A673 (cell line): ENCODE results near the gene STRN. TPM values are rescaled to one million over a fixed set of nuclear protein-coding genes. Genes with fewer than 3 reads are reported as not detected.

Source experiments
- BruUV-seq: library from RNA; stranded (reverse); fragments of 400-500 nt; replicated peaks from 2 replicates; lab custom pipeline; 2021; lab: Mats Ljungman, UMichigan
- CTCF ChIA-PET: fragments of 300-600 bp; sonication (Branson Sonifier 250); formaldehyde crosslinking; loops from one replicate; lab custom pipeline; 2022; ENCODE audit warnings: antibody characterized with exemption; lab: Charles Lee
- POLR2A ChIA-PET: fragments of 300-600 bp; sonication (Branson Sonifier 250); formaldehyde crosslinking; loops from one replicate; lab custom pipeline; 2022; ENCODE audit warnings: antibody characterized with exemption; ENCODE audit not compliant: low non-redundant PET; lab: Charles Lee
- DNase-seq: peaks from one replicate; pipeline ENCODE4 v3.0.0-alpha.2; 2015; ENCODE audit warnings: low spot score
- H3K27ac ChIP-seq: fragments of 200-600 bp; sonication (generic); 2 replicates; pipeline ENCODE4 v1.5.1; 2016; ENCODE audit warnings: mixed run types, low read depth, mild to moderate bottlenecking, mixed read lengths, antibody characterized with exemption, low read length; ENCODE audit not compliant: poor library complexity, severe bottlenecking
- H3K27me3 ChIP-seq: fragments of 200-600 bp; sonication (generic); replicated peaks from 2 replicates; pipeline ENCODE4 v1.6.1; 2017; ENCODE audit warnings: mixed run types, low read depth, mild to moderate bottlenecking, mixed read lengths, antibody characterized with exemption, low read length; ENCODE audit not compliant: insufficient read depth, poor library complexity
- H3K36me3 ChIP-seq: fragments of 200-600 bp; sonication (generic); 2 replicates; pipeline ENCODE4 v1.6.1; 2016; ENCODE audit warnings: mixed run types, mild to moderate bottlenecking, mixed read lengths, antibody characterized with exemption, low read length; ENCODE audit not compliant: insufficient read depth, poor library complexity, severe bottlenecking
- H3K4me1 ChIP-seq: fragments of 200-600 bp; sonication (generic); 2 replicates; pipeline ENCODE4 v1.6.1; 2017; ENCODE audit warnings: mixed run types, mild to moderate bottlenecking, mixed read lengths, antibody characterized with exemption, low read length; ENCODE audit not compliant: insufficient read depth, poor library complexity, severe bottlenecking
- H3K4me3 ChIP-seq: fragments of 200-600 bp; sonication (generic); 2 replicates; pipeline ENCODE4 v1.5.1; 2016; ENCODE audit warnings: low read depth, mixed run types, mild to moderate bottlenecking, mixed read lengths, low read length; ENCODE audit not compliant: poor library complexity, severe bottlenecking
- H3K9me3 ChIP-seq: fragments of 200-600 bp; sonication (generic); 2 replicates; pipeline ENCODE4 v1.6.1; 2016; ENCODE audit warnings: mixed run types, low read depth, mild to moderate bottlenecking, mixed read lengths, antibody characterized with exemption, low read length; ENCODE audit not compliant: poor library complexity, severe bottlenecking
- CTCF ChIP-seq: fragments of 300-800, 200-600 bp; sonication (generic); conservative IDR thresholded peaks from 2 replicates; pipeline ENCODE4 v1.5.1; 2017; ENCODE audit warnings: low read depth, mild to moderate bottlenecking, antibody characterized with exemption, low read length, moderate library complexity, mixed read lengths
- EZH2 ChIP-seq: fragments of 200-600 bp; sonication (generic); IDR thresholded peaks from 2 replicates; pipeline ENCODE4 v1.6.1; 2017; ENCODE audit warnings: borderline replicate concordance, low read depth, mild to moderate bottlenecking, mixed read lengths, antibody characterized with exemption, low read length; ENCODE audit not compliant: poor library complexity, severe bottlenecking
- intact Hi-C: fragments of 100-400 bp; cut with micrococcal nuclease; formaldehyde crosslinking; loops from one replicate; pipeline ENCODE4 v1.10.0; 2022; ENCODE audit not compliant: unreplicated experiment
- total RNA-seq: library from RNA; stranded (reverse); gene quantifications from 2 replicates; pipeline ENCODE4 v1.2.3, GENCODE V29; 2021

STRN gene
- total RNA-seq, 1 experiment from 2014 or later = 36.1 TPM

- H3K4me1 ChIP-seq = no peaks in the 10 kb centered on the region
- no peak for DNase-seq
- ChIA-PET POLR2A (no interaction called here), CTCF (no interaction called here)
- no peak overlapping the region for H3K27ac ChIP-seq
- H3K36me3 ChIP-seq = no peaks in the 10 kb centered on the region
- no peak for TF ChIP-seq CTCF
- TF ChIP-seq EZH2 = no peak
- intact Hi-C loops = no loop called here
- BruUV-seq = no TSS peak
- H3K4me3 ChIP-seq = no peak overlapping the region
- H3K9me3 ChIP-seq = no peaks in the 10 kb centered on the region
- H3K27me3 ChIP-seq = no peaks in the 10 kb centered on the region
Measured at GRCh38 chr2:36801088-36801487, 165.2 kb downstream of the STRN start.

GRCh38 chr2:36800381-36800780, 166.0 kb downstream of the STRN start:
- Histone ChIP-seq H3K4me1 (no peaks in the 10 kb centered on the region), H3K36me3 (no peaks in the 10 kb centered on the region), H3K27ac (no peak overlapping the region), H3K4me3 (no peak overlapping the region), H3K27me3 (no peaks in the 10 kb centered on the region), H3K9me3 (no peaks in the 10 kb centered on the region)
- TF ChIP-seq CTCF (no peak), EZH2 (no peak)
- DNase-seq = no peak
- BruUV-seq = no TSS peak
- ChIA-PET POLR2A (no interaction called here), CTCF (no interaction called here)
- intact Hi-C loops = no loop called here

GRCh38 chr2:36798724-36799123, 167.6 kb downstream of the STRN start:
- Histone ChIP-seq H3K4me3 (no peak overlapping the region), H3K27ac (no peak overlapping the region), H3K9me3 (no peaks in the 10 kb centered on the region), H3K4me1 (no peaks in the 10 kb centered on the region), H3K27me3 (no peaks in the 10 kb centered on the region), H3K36me3 (no peaks in the 10 kb centered on the region)
- TF ChIP-seq EZH2 = no peak
- TF ChIP-seq CTCF = no peak
- intact Hi-C loops = no loop called here
- ChIA-PET POLR2A (no interaction called here), CTCF (no interaction called here)
- no peak for DNase-seq
- BruUV-seq = no TSS peak
